PC-9 (cell line): Measurements from ENCODE around the gene TLK2.
"Not testable (repeated sequence)": the region's sequence is repeated elsewhere in the genome, so short reads cannot be mapped to it uniquely, and the experiment has no call there.

Experiments used
- CTCF ChIP-seq: fragments of 200-600 bp; sonication (generic); conservative IDR thresholded peaks from 2 replicates; pipeline ENCODE4 v1.6.1; 2017; ENCODE audit warnings: mixed run types, antibody characterized with exemption, mild to moderate bottlenecking, moderate library complexity
- EZH2 ChIP-seq: fragments of 200-600 bp; sonication (generic); IDR thresholded peaks from 2 replicates; pipeline ENCODE4 v1.8.0; 2017; ENCODE audit warnings: antibody characterized with exemption, low read depth

GRCh38 chr17:62560971-62561370 is 82.3 kb downstream of the TLK2 start:
- TF ChIP-seq CTCF, EZH2: not testable (repeated sequence)
